ENCODE measurements around the gene NRXN3.

- TF ChIP-seq CTCF (conservative IDR thresholded peaks at IDR 0.05; ENCODE audit: low read depth, low read length) (no peak), MXI1 (IDR thresholded peaks at IDR 0.05; ENCODE audit: borderline replicate concordance, low read depth, low read length) (no peak), POLR2A (IDR thresholded peaks at IDR 0.05; ENCODE audit: low read depth, low read length) (no peak), BHLHE40 (IDR thresholded peaks at IDR 0.05; ENCODE audit: low read depth, low read length) (no peak), CEBPB (IDR thresholded peaks at IDR 0.05; ENCODE audit: low read depth, low read length) (no peak), MAFK (IDR thresholded peaks at IDR 0.05; ENCODE audit: low read depth, low read length) (no peak), NFE2L2 (IDR thresholded peaks at IDR 0.05; ENCODE audit: low read depth, low read length) (no peak), CHD1 (IDR thresholded peaks at IDR 0.05; ENCODE audit: low read depth, low read length) (no peak), MAZ (IDR thresholded peaks at IDR 0.05; ENCODE audit: borderline replicate concordance, low read depth, low read length) (no peak), RFX5 (IDR thresholded peaks at IDR 0.05; ENCODE audit: low read depth, low read length) (no peak), FOS (IDR thresholded peaks at IDR 0.05; ENCODE audit: low read depth, low read length) (no peak), SMC3 (IDR thresholded peaks at IDR 0.05; ENCODE audit: low read depth, low read length) (no peak), USF2 (IDR thresholded peaks at IDR 0.05; ENCODE audit: low read depth, low read length) (no peak)
These were observed 337.9 kb downstream of the NRXN3 start for GRCh38 chr14:78508023-78508422.

All from IMR-90 (cell line).